Adrenal gland (tissue), 12 donors: Measurements from ENCODE around the gene PLK4. TPM values are rescaled to one million over a fixed set of nuclear protein-coding genes. Genes with fewer than 3 reads are reported as not detected.

ENCODE experiments used
- DNase-seq, 7 donors: peaks; one replicate each; pipeline ENCODE4 v3.0.0-alpha.2; 2019 to 2020
- H3K27ac ChIP-seq, 5 donors: fragments of 200-600 bp; sonication (generic) in 4 of 5; 1 replicate in 3 of 5; 2 replicates in 2 of 5; pipeline versions ENCODE4 v1.5.1 to v1.8.0; 2016 to 2020; ENCODE audit warnings: mild to moderate bottlenecking in 1 of 5
- H3K27me3 ChIP-seq: fragments of 200-600 bp; 2 replicates; pipeline ENCODE4 v1.8.0; 2021
- H3K36me3 ChIP-seq, 2 donors: fragments of 200-600 bp; replicated peaks in 1 of 2; 1 replicate in 1 of 2; 2 replicates in 1 of 2; pipeline versions ENCODE4 v1.5.1 to v1.8.0; 2018 to 2022
- H3K4me1 ChIP-seq, 2 donors: fragments of 200-600 bp; replicated peaks in 1 of 2; 1 replicate in 1 of 2; 2 replicates in 1 of 2; pipeline versions ENCODE4 v1.5.1 to v1.8.0; 2018 to 2021
- H3K4me3 ChIP-seq, 4 donors: fragments of 200-600 bp; sonication (generic) in 3 of 4; one replicate each; pipeline ENCODE4 v1.5.1; 2016 to 2018
- H3K9me3 ChIP-seq, 3 donors: fragments of 200-600 bp; sonication (generic) in 1 of 3; replicated peaks in 1 of 3; 1 replicate in 2 of 3; 2 replicates in 1 of 3; pipeline versions ENCODE4 v1.5.1 to v1.8.0; 2016 to 2021
- CTCF ChIP-seq, 6 experiments: fragments of 450-650 bp in 4 of 6; fragments of 200-600 bp in 2 of 6; sonication (generic) in 1 of 6; IDR thresholded peaks; 1 replicate in 5 of 6; 2 replicates in 1 of 6; pipeline versions ENCODE4 v1.5.1 to v1.8.0; 2016 to 2021; ENCODE audit warnings: antibody characterized with exemption in 6 of 6, mild to moderate bottlenecking in 2 of 6, moderate library complexity in 1 of 6
- POLR2A ChIP-seq, 2 donors: fragments of 450-650 bp; IDR thresholded peaks; one replicate each; pipeline ENCODE4 v1.6.1; 2017; ENCODE audit warnings: antibody characterized with exemption in 2 of 2, mild to moderate bottlenecking in 2 of 2, moderate library complexity in 1 of 2
- WGBS, 4 donors: extraction: QIAGEN DNeasy Blood & Tissue Kit in 2 of 4; methylation state at CpG; one replicate each; pipeline versions ENCODE4 v1.1.5 to v1.1.7; 2013 to 2017; 5-methylcytosine and 5-hydroxymethylcytosine counted together
- intact Hi-C, 2 donors: fragments of 100-400 bp; cut with DNase I; formaldehyde crosslinking; loops; one replicate each; pipeline versions ENCODE4 v1.14.1 to v1.15.0; 2022 to 2023
- polyA plus RNA-seq, 3 donors: library from polyadenylated mRNA; stranded (reverse); fragments of 200-250 nt in 2 of 3; fragments of 350-450 nt in 1 of 3; fragmentation: Illumina TruSeq in 1 of 3; extraction: RNeasy Lipid Tissue Mini Kit (QIAGEN cat#74804) in 1 of 3; gene quantifications; one replicate each; pipeline ENCODE4 v1.2.3, GENCODE V29; 2013 to 2014
- total RNA-seq, 9 donors: library from RNA; depleted of rRNA in 4 of 9; stranded (reverse); fragments of >200 nt in 4 of 9; fragments of 120-200 nt in 1 of 9; fragmentation: NEBNext Ultra II Directional in 1 of 9; extraction: Animal tissue kit (Norgen Biotek cat#: 25700) in 1 of 9; gene quantifications; one replicate each; pipeline versions ENCODE4 v1.1.0 to v1.2.4, GENCODE V29; 2013 to 2023
- donor health status: healthy with polysubstance abuse.
- donor health status: Bipolar disorder and iron deficiency.
- donor health status: DM: yes; HTN: yes; CAD: no.
- donor health status: DM: no; HTN: no; CAD: no.
- donor health status: DM: no; HTN: no; CAD: no.
- donor health status: DM: yes; HTN: yes; CAD: no.

PLK4 gene
- total and polyA plus RNA-seq, 12 donors: 0.64 to 12.9 (median 2.2) TPM

- Histone ChIP-seq H3K27me3 (no peaks in the 10 kb centered on the region), H3K36me3 (no peaks in the 10 kb centered on the region), H3K27ac (no peak overlapping the region), H3K9me3 (no peaks in the 10 kb centered on the region), H3K4me3 (no peak overlapping the region), H3K4me1 (peaks cover 12 to 13% of the 10 kb centered on the region in 2 donors)
- no peak for DNase-seq
- WGBS, 4 donors: 93 to 100% (median 96%) methylated on average over 2 of the region's 2 CpGs
- TF ChIP-seq POLR2A (IDR thresholded peaks at IDR 0.05): no peak
- TF ChIP-seq CTCF (IDR thresholded peaks at IDR 0.05): no peak
- intact Hi-C loops: no loop called here
Observed at GRCh38 chr4:127868196-127868595, 12.5 kb upstream of the PLK4 start.

- Histone ChIP-seq H3K4me1 (peaks cover 12 to 13% of the 10 kb centered on the region in 2 donors), H3K9me3 (no peaks in the 10 kb centered on the region), H3K36me3 (no peaks in the 10 kb centered on the region), H3K27ac (peak overlapping the region in 3 of 5 donors; percentile 8 to 57 (median 24)), H3K4me3 (no peak overlapping the region), H3K27me3 (no peaks in the 10 kb centered on the region)
- TF ChIP-seq POLR2A (IDR thresholded peaks at IDR 0.05): no peak
- no peak for TF ChIP-seq CTCF (IDR thresholded peaks at IDR 0.05)
- intact Hi-C loops: loop anchor here in 1 of 2 donors (10.0 kb wide), 1 partner anchor 95 kb away; the partner anchor contains the start of genes ABHD18 and MFSD8
- no peak for DNase-seq
Observed at GRCh38 chr4:127870281-127870680, 10.4 kb upstream of the PLK4 start.

GRCh38 chr4:127870688-127871087 lies 10.0 kb upstream of the PLK4 start:
- no peak overlapping the region for H3K4me3 ChIP-seq
- no peaks in the 10 kb centered on the region for H3K27me3 ChIP-seq
- H3K4me1 ChIP-seq: peaks cover 12 to 13% of the 10 kb centered on the region in 2 donors
- H3K36me3 ChIP-seq: no peaks in the 10 kb centered on the region
- WGBS, 4 donors: 25 to 29% (median 25%) methylated on average over 3 of the region's 3 CpGs
- no peaks in the 10 kb centered on the region for H3K9me3 ChIP-seq
- peak overlapping the region in 4 of 5 donors; percentile 8 to 67 (median 40) for H3K27ac ChIP-seq
- peak; percentile 38 to 82 (median 66) for DNase-seq
- TF ChIP-seq POLR2A (IDR thresholded peaks at IDR 0.05): peak in 1 of 2 donors; percentile 35
- TF ChIP-seq CTCF (IDR thresholded peaks at IDR 0.05): no peak
- intact Hi-C loops: loop anchor here in 1 of 2 donors (10.0 kb wide), 1 partner anchor 94 kb away; the partner anchor contains the start of genes ABHD18 and MFSD8

GRCh38 chr4:127875791-127876190 lies 4.9 kb upstream of the PLK4 start:
- Histone ChIP-seq H3K9me3 (no peaks in the 10 kb centered on the region), H3K4me3 (no peak overlapping the region), H3K36me3 (no peaks in the 10 kb centered on the region), H3K27me3 (no peaks in the 10 kb centered on the region), H3K27ac (no peak overlapping the region), H3K4me1 (peaks cover 5 to 13% of the 10 kb centered on the region in 2 donors)
- no peak for DNase-seq
- intact Hi-C loops: loop anchor here in 1 of 2 donors (10.0 kb wide), 1 partner anchor 89 kb away; the partner anchor contains the start of genes ABHD18 and MFSD8
- TF ChIP-seq CTCF (IDR thresholded peaks at IDR 0.05): no peak
